Measurements from ENCODE around the gene LIN7A.

The LIN7A gene

GRCh38 chr12:80749456-80749855, 188.3 kb downstream of the LIN7A start:
- Histone ChIP-seq H3K27me3 (ENCODE audit: insufficient read depth, low read depth) (no peaks in the 10 kb centered on the region), H3K4me3 (IDR thresholded peaks at IDR 0.05; ENCODE audit: insufficient read depth, low read depth, low read length) (no peak overlapping the region)

GRCh38 chr12:80747800-80748199, 189.9 kb downstream of the LIN7A start:
- H3K27me3 ChIP-seq (ENCODE audit: insufficient read depth, low read depth), result no peaks in the 10 kb centered on the region
- H3K4me3 ChIP-seq (IDR thresholded peaks at IDR 0.05; ENCODE audit: insufficient read depth, low read depth, low read length), result no peak overlapping the region
- TF ChIP-seq CTCF (conservative IDR thresholded peaks at IDR 0.05; ENCODE audit: low read depth, low read length), result no peak
- no peak overlapping the region for H3K9ac ChIP-seq
- H3K79me2 ChIP-seq (ENCODE audit: insufficient read depth, low read depth), result no peaks in the 10 kb centered on the region
- H4K20me1 ChIP-seq (ENCODE audit: insufficient read depth), result no peaks in the 10 kb centered on the region
- H3K4me1 ChIP-seq (ENCODE audit: low read depth, poor library complexity, severe bottlenecking), result no peaks in the 10 kb centered on the region
- no peak overlapping the region for H3K4me2 ChIP-seq
- H3K27ac ChIP-seq, result no peak overlapping the region
- H2AFZ ChIP-seq (ENCODE audit: low read depth), result no peak overlapping the region
- no peaks in the 10 kb centered on the region for H3K36me3 ChIP-seq (ENCODE audit: insufficient read depth)

More at GRCh38 chr12:80749456-80749855, 188.3 kb downstream of the LIN7A start:
- H3K27ac ChIP-seq, result no peak overlapping the region
- H3K9ac ChIP-seq, result no peak overlapping the region
- no peak for TF ChIP-seq CTCF (conservative IDR thresholded peaks at IDR 0.05; ENCODE audit: low read depth, low read length)
- H3K36me3 ChIP-seq (ENCODE audit: insufficient read depth), result no peaks in the 10 kb centered on the region
- no peak overlapping the region for H2AFZ ChIP-seq (ENCODE audit: low read depth)
- no peaks in the 10 kb centered on the region for H4K20me1 ChIP-seq (ENCODE audit: insufficient read depth)
- no peaks in the 10 kb centered on the region for H3K4me1 ChIP-seq (ENCODE audit: low read depth, poor library complexity, severe bottlenecking)
- H3K4me2 ChIP-seq, result no peak overlapping the region
- no peaks in the 10 kb centered on the region for H3K79me2 ChIP-seq (ENCODE audit: insufficient read depth, low read depth)

GRCh38 chr12:80745851-80746505, 191.8 kb downstream of the LIN7A start:
- no peak for TF ChIP-seq CTCF (conservative IDR thresholded peaks at IDR 0.05; ENCODE audit: low read depth, low read length)
- H3K79me2 ChIP-seq (ENCODE audit: insufficient read depth, low read depth), result no peaks in the 10 kb centered on the region
- H3K9ac ChIP-seq, result no peak overlapping the region
- H3K4me2 ChIP-seq, result no peak overlapping the region
- H3K36me3 ChIP-seq (ENCODE audit: insufficient read depth), result no peaks in the 10 kb centered on the region
- H2AFZ ChIP-seq (ENCODE audit: low read depth), result no peak overlapping the region
- H4K20me1 ChIP-seq (ENCODE audit: insufficient read depth), result no peaks in the 10 kb centered on the region
- H3K27ac ChIP-seq, result no peak overlapping the region
- H3K27me3 ChIP-seq (ENCODE audit: insufficient read depth, low read depth), result no peaks in the 10 kb centered on the region
- no peak overlapping the region for H3K4me3 ChIP-seq (IDR thresholded peaks at IDR 0.05; ENCODE audit: insufficient read depth, low read depth, low read length)
- H3K4me1 ChIP-seq (ENCODE audit: low read depth, poor library complexity, severe bottlenecking), result no peaks in the 10 kb centered on the region
